GM12865 (cell line): ENCODE measurements around the gene ATP6V0E2.

Source experiments
- DNase-seq: peaks from one replicate; pipeline ENCODE4 v3.0.0; 2010; ENCODE audit warnings: low read depth
- H3K4me3 ChIP-seq: 2 replicates; pipeline ENCODE4 v1.5.1; 2011; ENCODE audit warnings: mild to moderate bottlenecking, low read depth, low read length, control low read depth
- CTCF ChIP-seq: IDR thresholded peaks from 2 replicates; pipeline ENCODE4 v1.5.1; 2011; ENCODE audit warnings: low read length, control low read depth, low read depth, inconsistent platforms; ENCODE audit not compliant: insufficient read depth; ENCODE audit errors: missing control alignments

ATP6V0E2 gene

GRCh38 chr7:149850007-149850594 lies 23.7 kb upstream of the ATP6V0E2 start:
- DNase-seq, result no peak
- no peak for TF ChIP-seq CTCF
- no peak overlapping the region for H3K4me3 ChIP-seq

GRCh38 chr7:149850716-149851115 lies 23.1 kb upstream of the ATP6V0E2 start:
- no peak overlapping the region for H3K4me3 ChIP-seq
- no peak for TF ChIP-seq CTCF
- no peak for DNase-seq

GRCh38 chr7:149851449-149851848 lies 22.3 kb upstream of the ATP6V0E2 start:
- no peak for TF ChIP-seq CTCF
- H3K4me3 ChIP-seq, result no peak overlapping the region
- no peak for DNase-seq

- no peak for DNase-seq
- TF ChIP-seq CTCF, result no peak
- H3K4me3 ChIP-seq, result no peak overlapping the region
Observed at GRCh38 chr7:149853157-149853556, 20.6 kb upstream of the ATP6V0E2 start.

GRCh38 chr7:149854611-149855360 lies 19.0 kb upstream of the ATP6V0E2 start:
- DNase-seq, result no peak
- H3K4me3 ChIP-seq, result no peak overlapping the region
- TF ChIP-seq CTCF, result no peak

GRCh38 chr7:149855361-149856305 lies 18.1 kb upstream of the ATP6V0E2 start:
- H3K4me3 ChIP-seq, result no peak overlapping the region
- DNase-seq, result no peak
- TF ChIP-seq CTCF, result no peak
